Activated naive CD4-positive, alpha-beta T cell treated with anti-CD3 and anti-CD28 coated beads, Interleukin-2, amount 10 ng/mL, durations not matched to agents 7 days and 5 days (primary cell): ENCODE measurements around the gene CPLX3.
A peak's percentile ranks its signal among the peaks of the same experiment; 100 is the strongest.
"Not testable (repeated sequence)": the region's sequence is repeated elsewhere in the genome, so short reads cannot be mapped to it uniquely, and the experiment has no call there.

Source experiments
- CTCF ChIA-PET: fragments of 350-600 bp; sonication (Branson Sonifier 250); formaldehyde crosslinking; loops from one replicate; lab custom pipeline; 2021; ENCODE audit warnings: antibody characterized with exemption; lab: Charles Lee
- DNase-seq: peaks from one replicate; pipeline ENCODE4 v3.0.0-alpha.2; 2020
- H3K27ac Mint-ChIP-seq: one replicate; pipeline ENCODE4 v1.8.0; 2021; ENCODE audit warnings: mild to moderate bottlenecking, moderate library complexity, mixed read lengths
- H3K27me3 Mint-ChIP-seq: one replicate; pipeline ENCODE4 v1.8.0; 2021; ENCODE audit warnings: mild to moderate bottlenecking, mixed read lengths
- H3K36me3 Mint-ChIP-seq: one replicate; pipeline ENCODE4 v1.8.0; 2021; ENCODE audit warnings: mixed read lengths
- H3K4me1 Mint-ChIP-seq: one replicate; pipeline ENCODE4 v1.8.0; 2021; ENCODE audit warnings: mixed read lengths
- H3K4me3 Mint-ChIP-seq: one replicate; pipeline ENCODE4 v1.8.0; 2021; ENCODE audit warnings: mild to moderate bottlenecking, moderate library complexity, mixed read lengths
- H3K9me3 Mint-ChIP-seq: one replicate; pipeline ENCODE4 v1.8.0; 2021; ENCODE audit warnings: mixed read lengths

The CPLX3 gene

GRCh38 chr15:74784426-74785193, 41.8 kb upstream of the CPLX3 start:
- CTCF ChIA-PET: interaction anchor here (0.7 to 23.0 kb wide), 7 partner anchors 8 to 168 kb away, joined by 3 to 880 read pairs (median 3); no protein-coding TSS in a partner anchor
- H3K9me3 Mint-ChIP-seq: no peaks in the 10 kb centered on the region
- H3K36me3 Mint-ChIP-seq: peaks cover 50% of the 10 kb centered on the region

GRCh38 chr15:74785194-74786032, 41.0 kb upstream of the CPLX3 start:
- no peaks in the 10 kb centered on the region for H3K9me3 Mint-ChIP-seq
- CTCF ChIA-PET: interaction anchor here (1.2 to 23.0 kb wide), 4 partner anchors 6 to 15 kb away, joined by 3 to 880 read pairs (median 498); partner anchors contain the start of gene CSK
- H3K27me3 Mint-ChIP-seq: no peaks in the 10 kb centered on the region
- H3K4me1 Mint-ChIP-seq: peaks cover 57% of the 10 kb centered on the region
- peak overlapping the region; percentile 99 for H3K27ac Mint-ChIP-seq
- H3K36me3 Mint-ChIP-seq: peaks cover 53% of the 10 kb centered on the region
- peak overlapping the region; percentile 91 for H3K4me3 Mint-ChIP-seq
- peak; percentile 82 for DNase-seq

More at GRCh38 chr15:74784426-74785193, 41.8 kb upstream of the CPLX3 start:
- Mint-ChIP-seq H3K4me1 (peaks cover 57% of the 10 kb centered on the region), H3K4me3 (peak overlapping the region; percentile 91), H3K27ac (peak overlapping the region; percentile 99), H3K27me3 (no peaks in the 10 kb centered on the region)
- peak; percentile 20 for DNase-seq

- peaks cover 58% of the 10 kb centered on the region for H3K36me3 Mint-ChIP-seq
- H3K27me3 Mint-ChIP-seq, DNase-seq, H3K9me3 Mint-ChIP-seq: not testable (repeated sequence)
- CTCF ChIA-PET: interaction anchor here (2.5 to 23.0 kb wide), 3 partner anchors 7 to 58 kb away, joined by 11 to 880 read pairs (median 880); partner anchors contain the start of gene CSK
- peak overlapping the region; percentile 91 for H3K4me3 Mint-ChIP-seq
- peaks cover 58% of the 10 kb centered on the region for H3K4me1 Mint-ChIP-seq
- H3K27ac Mint-ChIP-seq: peak overlapping the region; percentile 99
These were observed 40.3 kb upstream of the CPLX3 start for GRCh38 chr15:74786081-74786480.

GRCh38 chr15:74786551-74787165, 39.8 kb upstream of the CPLX3 start:
- H3K27me3 Mint-ChIP-seq: no peaks in the 10 kb centered on the region
- H3K27ac Mint-ChIP-seq: peak overlapping the region; percentile 99
- peaks cover 63% of the 10 kb centered on the region for H3K36me3 Mint-ChIP-seq
- CTCF ChIA-PET: interaction anchor here (0.6 to 23.0 kb wide), 10 partner anchors 7 to 417 kb away, joined by 3 to 880 read pairs (median 4); partner anchors contain the start of genes CLK3 and CSK
- peak overlapping the region; percentile 91 for H3K4me3 Mint-ChIP-seq
- peak; percentile 47 for DNase-seq
- no peaks in the 10 kb centered on the region for H3K9me3 Mint-ChIP-seq
- peaks cover 61% of the 10 kb centered on the region for H3K4me1 Mint-ChIP-seq

DNA sequence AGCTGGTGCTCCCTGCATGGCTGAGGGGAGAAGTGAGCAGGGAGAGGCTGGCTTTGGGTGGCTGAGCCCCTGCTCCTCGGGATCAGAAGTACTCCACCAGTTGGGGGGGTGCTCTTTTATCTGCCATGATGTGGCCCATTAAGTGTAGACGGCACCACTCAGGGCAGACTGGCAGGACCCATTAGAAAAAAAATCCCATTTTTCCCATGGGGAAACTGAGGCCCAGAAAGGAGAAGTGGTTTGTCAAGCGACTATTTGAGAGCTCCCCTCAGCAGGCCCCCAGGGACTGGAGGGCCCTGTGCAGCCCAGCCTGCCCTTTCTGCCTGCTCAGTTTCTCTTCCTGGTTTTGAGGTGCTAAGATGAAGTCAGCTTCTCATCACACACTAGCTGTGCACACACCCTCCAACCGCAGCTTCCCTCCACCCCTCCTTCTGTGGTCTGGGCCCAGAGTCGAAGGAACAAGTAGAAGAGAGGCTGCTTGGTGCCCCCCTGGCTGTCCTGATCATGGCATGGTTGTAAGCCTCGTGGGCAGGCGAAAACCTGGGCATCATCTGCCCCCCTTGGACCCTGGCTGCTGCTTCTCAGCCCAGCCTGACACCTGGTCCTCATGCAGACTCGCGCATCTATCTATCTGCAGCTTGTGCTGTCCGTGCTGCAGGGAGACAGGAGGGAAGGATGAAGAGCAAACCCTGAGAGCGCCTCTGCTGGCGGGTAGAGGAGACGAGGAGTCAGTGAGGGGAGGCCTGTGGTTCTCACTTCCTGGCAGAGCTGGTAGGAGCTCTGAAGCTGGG, 39.0 kb upstream of the CPLX3 start:
- Mint-ChIP-seq H3K9me3 (no peaks in the 10 kb centered on the region), H3K36me3 (peaks cover 69% of the 10 kb centered on the region), H3K27me3 (no peaks in the 10 kb centered on the region), H3K4me3 (peak overlapping the region; percentile 91), H3K27ac (peak overlapping the region; percentile 99), H3K4me1 (peaks cover 69% of the 10 kb centered on the region)
- CTCF ChIA-PET: interaction anchor here (0.5 to 23.0 kb wide), 15 partner anchors 6 to 664 kb away, joined by 3 to 880 read pairs (median 3); partner anchors contain the start of genes CLK3, CSK and SIN3A
- DNase-seq: peak; percentile 95

DNA sequence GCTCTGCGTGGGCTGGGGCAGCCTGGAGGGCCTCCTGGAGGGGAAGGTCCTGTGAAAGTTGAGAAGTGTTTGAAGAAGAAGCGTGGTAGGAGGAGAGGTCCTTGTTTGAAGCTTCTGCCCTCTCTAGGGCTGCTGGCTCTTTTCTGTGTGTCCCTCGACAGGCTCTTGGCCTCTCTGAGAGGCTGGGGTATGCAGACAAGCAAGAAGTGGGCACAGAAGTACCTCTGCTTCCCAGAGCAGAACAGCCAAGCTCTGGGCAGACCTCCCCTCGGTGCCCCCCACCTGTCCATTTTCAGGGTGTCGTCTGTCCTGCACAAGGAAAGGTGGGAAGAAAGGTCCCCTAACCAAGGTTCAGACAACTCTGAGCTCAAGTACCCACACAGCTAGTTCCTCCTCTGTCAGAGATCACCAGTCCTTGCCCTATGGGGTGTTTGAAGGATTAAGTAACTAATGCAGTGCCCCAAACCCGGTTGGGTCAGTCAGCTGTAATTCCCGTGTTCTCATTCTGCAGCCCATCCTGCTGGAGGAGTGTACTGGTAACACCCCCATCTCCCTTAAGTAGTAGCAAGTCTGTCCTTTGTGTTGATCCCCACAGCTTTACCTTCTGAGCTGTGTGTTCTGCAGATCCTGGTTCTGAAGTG, 38.3 kb upstream of the CPLX3 start:
- peaks cover 76% of the 10 kb centered on the region for H3K4me1 Mint-ChIP-seq
- no peaks in the 10 kb centered on the region for H3K27me3 Mint-ChIP-seq
- peak overlapping the region; percentile 99 for H3K27ac Mint-ChIP-seq
- H3K36me3 Mint-ChIP-seq: peaks cover 64% of the 10 kb centered on the region
- CTCF ChIA-PET: interaction anchor here (0.5 to 23.0 kb wide), 11 partner anchors 5 to 663 kb away, joined by 3 to 880 read pairs (median 3); partner anchors contain the start of genes CLK3, CSK and SIN3A
- DNase-seq: no peak
- no peaks in the 10 kb centered on the region for H3K9me3 Mint-ChIP-seq
- H3K4me3 Mint-ChIP-seq: peak overlapping the region; percentile 91

- Mint-ChIP-seq H3K36me3 (peaks cover 59% of the 10 kb centered on the region), H3K9me3 (no peaks in the 10 kb centered on the region)
- peak; percentile 85 for DNase-seq
These were observed 37.7 kb upstream of the CPLX3 start for GRCh38 chr15:74788683-74789151.

DNA sequence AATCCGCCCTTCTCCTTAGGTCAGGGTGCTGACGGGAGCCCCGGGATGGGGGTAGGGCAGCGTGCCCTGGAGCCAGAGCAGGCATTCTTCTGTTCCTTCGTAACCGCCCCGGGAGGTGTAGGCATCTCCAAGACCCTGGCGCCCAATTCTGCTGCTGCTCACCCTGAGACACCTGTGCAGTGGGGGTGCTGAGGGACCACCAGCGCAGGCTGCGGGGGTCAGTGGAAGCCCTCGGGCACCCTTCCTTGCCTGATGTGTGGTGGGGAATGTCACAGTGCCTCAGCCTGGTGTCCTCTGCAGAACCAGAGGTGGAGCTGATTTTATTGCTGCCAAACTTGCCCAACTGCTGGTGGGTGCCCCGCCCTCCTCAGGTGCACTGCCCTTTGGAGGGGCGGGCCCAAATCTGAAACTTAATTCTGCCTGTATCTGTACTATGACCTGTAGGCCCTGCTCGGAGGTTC, 37.2 kb upstream of the CPLX3 start:
- peaks cover 84% of the 10 kb centered on the region for H3K4me1 Mint-ChIP-seq
- H3K36me3 Mint-ChIP-seq: peaks cover 55% of the 10 kb centered on the region
- CTCF ChIA-PET: interaction anchor here (2.5 to 23.0 kb wide), 3 partner anchors 4 to 161 kb away, joined by 8 to 880 read pairs (median 880); partner anchors contain the start of gene CSK
- no peaks in the 10 kb centered on the region for H3K27me3 Mint-ChIP-seq
- peak overlapping the region; percentile 99 for H3K27ac Mint-ChIP-seq
- peak overlapping the region; percentile 91 for H3K4me3 Mint-ChIP-seq
- DNase-seq: peak; percentile 70
- no peaks in the 10 kb centered on the region for H3K9me3 Mint-ChIP-seq

More at GRCh38 chr15:74788683-74789151, 37.7 kb upstream of the CPLX3 start:
- Mint-ChIP-seq H3K27me3 (no peaks in the 10 kb centered on the region), H3K4me3 (peak overlapping the region; percentile 91), H3K4me1 (peaks cover 81% of the 10 kb centered on the region), H3K27ac (peak overlapping the region; percentile 99)
- CTCF ChIA-PET: interaction anchor here (0.8 to 23.0 kb wide), 6 partner anchors 5 to 173 kb away, joined by 3 to 880 read pairs (median 6); partner anchors contain the start of genes CLK3 and CSK

DNA sequence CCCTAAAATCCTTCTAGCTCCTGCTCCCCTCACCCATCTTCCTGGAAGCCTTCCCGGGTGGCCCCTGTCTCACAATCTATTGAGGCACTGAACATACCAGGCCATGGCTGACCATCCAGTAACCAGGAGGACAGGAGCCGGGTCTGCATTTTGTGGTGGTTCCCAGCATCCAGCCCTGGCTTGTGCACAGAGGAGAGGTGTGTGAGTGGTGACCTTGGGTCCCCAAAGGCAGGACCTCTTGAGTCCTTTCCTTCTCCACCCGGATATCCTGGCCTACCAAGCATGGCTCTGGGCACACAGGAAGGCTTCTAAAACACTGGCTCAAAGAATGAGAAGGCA, 36.7 kb upstream of the CPLX3 start:
- no peaks in the 10 kb centered on the region for H3K27me3 Mint-ChIP-seq
- peak overlapping the region; percentile 91 for H3K4me3 Mint-ChIP-seq
- H3K4me1 Mint-ChIP-seq: peaks cover 84% of the 10 kb centered on the region
- no peak for DNase-seq
- CTCF ChIA-PET: interaction anchor here (15.9 to 23.0 kb wide), 2 partner anchors 4 to 11 kb away, joined by 880 read pairs; partner anchors contain the start of gene CSK
- H3K27ac Mint-ChIP-seq: peak overlapping the region; percentile 99
- no peaks in the 10 kb centered on the region for H3K9me3 Mint-ChIP-seq
- peaks cover 52% of the 10 kb centered on the region for H3K36me3 Mint-ChIP-seq

DNA sequence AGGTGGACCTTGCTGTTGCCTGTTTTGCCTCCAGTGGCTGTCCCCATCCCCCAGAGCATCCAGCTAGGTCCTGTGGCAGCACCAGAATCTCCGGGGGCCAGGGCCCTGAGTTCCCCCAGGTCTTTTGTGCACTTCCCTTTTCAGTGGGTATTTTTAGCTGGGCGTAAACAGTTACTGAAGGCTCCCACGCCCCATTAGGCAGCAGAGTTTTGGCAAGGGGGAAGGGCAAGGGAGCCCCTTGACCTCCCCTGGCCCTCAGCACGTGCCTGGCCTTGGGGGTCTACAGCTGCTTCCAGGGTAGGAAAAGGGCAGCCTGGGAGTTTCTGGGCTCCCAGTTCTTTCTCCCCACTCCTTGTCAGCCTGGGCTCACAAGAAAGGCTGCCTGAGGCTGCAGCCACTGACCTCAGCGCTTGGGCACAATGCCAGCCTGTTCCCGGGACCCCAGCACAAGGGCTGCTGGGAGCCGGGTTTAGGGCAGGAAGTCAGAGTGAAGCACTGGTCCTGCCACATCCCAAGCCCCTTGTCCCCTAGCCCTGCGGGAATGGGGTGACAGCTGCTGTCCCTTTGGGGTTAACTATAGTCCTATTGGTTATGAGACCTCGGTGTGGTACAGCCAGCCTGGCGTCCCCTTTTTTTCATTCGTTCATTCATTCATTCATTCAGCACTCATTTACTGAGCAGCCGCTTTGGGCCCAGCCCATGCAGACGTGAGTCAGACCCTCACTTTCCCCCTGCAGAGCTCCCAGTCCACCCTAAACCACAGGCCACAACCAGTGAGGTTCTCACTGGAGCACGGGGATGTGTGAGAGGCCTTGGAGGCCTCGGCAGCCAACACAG, 36.1 kb upstream of the CPLX3 start:
- peak; percentile 46 for DNase-seq
- Mint-ChIP-seq H3K4me1 (peaks cover 84% of the 10 kb centered on the region), H3K27ac (peak overlapping the region; percentile 99), H3K4me3 (peak overlapping the region; percentile 91), H3K27me3 (no peaks in the 10 kb centered on the region), H3K9me3 (no peaks in the 10 kb centered on the region), H3K36me3 (peaks cover 52% of the 10 kb centered on the region)
- CTCF ChIA-PET: interaction anchor here (15.9 to 23.0 kb wide), 2 partner anchors 3 to 11 kb away, joined by 880 read pairs; partner anchors contain the start of gene CSK

DNA sequence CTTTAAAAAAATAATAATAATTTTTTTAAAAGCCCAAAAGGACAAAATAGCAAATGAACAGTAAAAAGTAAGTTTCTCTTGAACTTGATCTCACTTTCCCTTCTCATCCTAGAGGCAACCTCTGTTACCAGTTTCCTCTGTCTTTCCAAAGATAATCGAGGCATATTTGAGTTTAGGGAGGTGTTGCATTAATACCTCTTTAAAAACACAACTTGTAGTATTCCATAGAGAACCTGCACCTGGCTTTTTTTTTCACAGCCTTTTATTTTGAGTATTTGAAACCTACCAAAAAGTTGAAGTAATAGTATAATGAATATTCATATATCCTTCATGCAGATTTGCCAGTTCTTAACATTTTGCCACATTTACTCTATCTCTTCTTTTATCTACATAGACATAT, 35.4 kb upstream of the CPLX3 start:
- no peaks in the 10 kb centered on the region for H3K27me3 Mint-ChIP-seq
- CTCF ChIA-PET: interaction anchor here (0.8 to 15.9 kb wide), 2 partner anchors 9 to 12 kb away, joined by 3 to 880 read pairs; partner anchors contain the start of gene CSK
- no peak for DNase-seq
- H3K36me3 Mint-ChIP-seq: peaks cover 51% of the 10 kb centered on the region
- peak overlapping the region; percentile 80 for H3K27ac Mint-ChIP-seq
- H3K9me3 Mint-ChIP-seq: no peaks in the 10 kb centered on the region
- peaks cover 87% of the 10 kb centered on the region for H3K4me1 Mint-ChIP-seq
- peak overlapping the region; percentile 91 for H3K4me3 Mint-ChIP-seq
